SHP77 treated with DMSO at 0.1 percent for 48 hours (cell line): ENCODE data around the gene CRY2.

Experiments
- DNase-seq: peaks from one replicate; lab custom pipeline; 2025; lab: John Stamatoyannopoulos, UW

The CRY2 gene

DNA sequence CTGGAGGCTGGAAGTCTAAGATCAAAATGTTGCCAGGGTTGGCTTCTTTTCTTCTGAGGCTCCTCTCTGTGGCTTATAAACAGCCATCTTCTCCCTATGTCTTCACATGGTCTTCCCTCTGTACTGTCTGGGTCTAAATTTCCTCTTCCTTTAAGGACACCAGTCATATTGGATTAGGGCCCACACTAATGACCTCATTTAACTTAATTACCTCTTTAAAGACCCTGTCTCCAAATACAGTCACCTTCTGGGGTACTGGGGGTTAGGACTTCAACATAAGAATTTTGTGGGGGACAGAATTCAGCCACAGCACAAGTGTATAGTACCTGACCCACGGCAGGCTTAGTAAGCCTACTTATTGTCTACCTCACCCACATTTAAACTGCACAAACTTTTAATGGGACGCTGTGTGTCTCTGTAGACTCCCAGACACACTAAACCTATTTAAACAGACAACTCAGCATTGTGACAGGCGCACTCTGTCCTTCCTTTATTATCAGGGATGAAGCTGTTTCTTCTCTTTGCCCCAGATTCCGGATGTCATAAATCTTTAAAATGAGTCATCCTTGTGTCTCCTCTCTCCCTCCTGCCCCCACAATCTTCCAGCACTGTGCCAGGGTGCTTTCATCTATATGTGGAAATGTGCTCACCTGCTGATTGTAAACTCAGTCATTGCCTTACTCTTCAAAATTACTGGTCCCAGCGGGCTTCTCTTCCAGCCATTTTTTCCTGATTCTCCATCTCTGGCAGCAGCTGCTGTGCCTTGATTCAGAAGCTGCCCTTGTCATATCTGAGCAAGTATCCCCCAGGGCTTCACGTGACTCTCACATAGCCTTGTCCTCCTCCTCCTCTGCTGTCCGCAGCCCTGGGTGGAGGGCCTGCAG lies 32.8 kb downstream of the CRY2 start:
- DNase-seq: peak; percentile 56

- peak; percentile 6 for DNase-seq
Observed at GRCh38 chr11:45880772-45881570, 33.7 kb downstream of the CRY2 start.

DNA sequence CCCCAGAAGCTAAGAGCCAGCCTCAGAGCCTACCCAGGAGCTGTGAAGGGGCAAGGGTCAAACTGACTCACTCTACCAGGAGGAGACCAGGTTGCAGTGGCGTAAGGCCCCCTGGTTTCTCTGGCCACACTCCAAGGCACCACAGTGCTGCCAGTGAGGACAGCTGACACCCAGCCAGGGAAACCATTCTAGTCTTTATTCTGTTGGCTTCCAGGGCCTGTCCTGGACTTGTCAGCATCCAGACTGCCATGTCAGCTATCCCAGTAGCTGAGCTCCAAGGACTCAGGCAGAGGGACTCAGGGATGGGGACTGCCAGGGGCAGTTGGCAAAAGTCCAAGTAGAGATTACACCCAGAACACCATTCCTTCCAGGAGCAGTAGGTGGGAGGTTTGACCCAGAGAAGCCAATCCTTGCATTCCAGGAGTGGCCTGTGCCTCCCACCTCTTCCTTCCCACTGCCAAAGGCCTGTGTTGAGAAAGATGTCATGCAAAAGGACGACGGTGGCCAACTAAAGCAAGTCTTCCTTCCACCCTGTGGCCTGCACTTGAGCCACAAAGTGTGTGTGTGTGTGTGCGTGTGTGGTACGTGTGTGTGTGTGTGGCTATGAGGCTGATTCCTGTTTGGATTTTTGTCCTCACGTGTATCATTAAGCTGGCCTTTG lies 34.6 kb downstream of the CRY2 start:
- no peak for DNase-seq

- no peak for DNase-seq
Observed at GRCh38 chr11:45884596-45885185, 37.4 kb downstream of the CRY2 start.

DNA sequence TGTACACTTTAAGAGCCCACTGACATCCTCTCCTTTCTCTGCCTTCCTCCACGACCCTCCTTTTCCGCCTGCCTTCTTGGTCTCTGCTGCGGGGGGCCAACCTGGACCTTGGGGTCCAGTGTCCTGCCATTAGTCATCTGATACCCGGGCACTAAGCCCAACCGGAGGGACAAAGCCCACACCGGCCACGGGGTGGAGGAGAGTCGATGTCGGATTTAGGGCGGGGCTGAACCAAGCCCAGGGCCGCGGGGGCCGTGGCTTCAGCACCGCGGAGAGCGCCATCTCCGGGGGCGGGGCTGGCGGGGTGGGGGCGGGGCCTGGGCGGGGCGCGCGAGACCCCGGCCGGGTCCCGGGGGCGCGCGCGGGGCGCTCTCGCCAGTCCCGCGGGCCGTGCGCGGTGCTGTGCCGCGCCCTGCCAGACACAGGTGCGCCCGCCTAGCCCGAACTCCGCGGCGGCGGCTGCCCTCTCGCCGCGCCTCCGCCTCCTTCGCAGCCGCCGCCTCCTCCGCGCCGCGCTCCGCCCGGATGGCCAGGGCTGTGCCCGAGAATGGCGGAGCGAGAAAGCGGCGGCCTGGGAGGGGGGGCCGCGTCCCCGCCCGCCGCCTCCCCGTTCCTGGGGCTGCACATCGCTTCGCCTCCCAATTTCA lies 38.1 kb downstream of the CRY2 start, which contains the start of gene MAPK8IP1:
TSS of gene MAPK8IP1 (plus strand) at position 378 of the 647 bp plus-strand sequence. CDS start at position 548, 170 bp downstream.
- peak; percentile 48 for DNase-seq

DNA sequence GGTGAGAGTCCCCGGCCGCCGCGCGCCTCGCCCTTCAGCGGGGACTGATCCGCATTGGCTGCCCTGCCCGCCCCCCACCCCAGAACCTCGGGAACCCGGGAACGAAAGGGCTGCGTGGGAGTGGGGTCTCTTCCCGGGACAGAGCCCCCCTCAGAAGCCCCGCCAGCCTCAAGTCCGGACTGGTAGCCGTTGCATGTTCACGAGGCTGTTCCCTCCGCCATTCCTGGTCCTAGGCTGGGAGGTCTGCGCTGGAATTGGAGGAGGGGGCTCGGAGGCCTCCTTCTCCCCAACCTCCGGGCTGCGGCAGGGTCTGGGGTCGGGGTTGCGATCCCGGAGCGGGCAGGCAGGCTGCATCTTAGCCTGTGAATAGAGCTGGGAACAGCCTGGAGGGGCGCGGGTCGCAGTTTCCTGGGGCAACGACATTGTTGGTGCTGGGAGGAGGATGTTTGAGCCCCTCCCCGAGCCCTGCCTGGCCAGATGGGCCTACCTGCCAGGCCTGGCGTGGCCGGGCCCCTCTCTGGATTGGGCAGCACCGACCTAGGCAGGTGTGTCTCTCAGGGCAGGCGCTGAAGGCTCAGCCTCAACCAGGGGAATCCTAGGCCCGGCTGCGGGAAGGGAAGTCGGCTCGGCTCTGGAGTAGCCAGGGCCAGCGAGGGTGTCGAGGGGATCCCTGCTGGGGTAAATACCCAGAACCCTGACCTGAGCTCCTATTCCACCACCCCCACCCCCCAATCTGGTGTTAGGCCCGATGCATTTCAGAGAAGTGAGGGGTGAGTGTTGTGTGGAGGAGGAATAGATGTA lies 38.8 kb downstream of the CRY2 start:
- no peak for DNase-seq

GRCh38 chr11:45886816-45887520 lies 39.7 kb downstream of the CRY2 start:
- no peak for DNase-seq

GRCh38 chr11:45887587-45887986 lies 40.3 kb downstream of the CRY2 start:
- DNase-seq: no peak

- DNase-seq: no peak
Observed at GRCh38 chr11:45889555-45889954, 42.3 kb downstream of the CRY2 start.

GRCh38 chr11:45889966-45890365 lies 42.7 kb downstream of the CRY2 start:
- no peak for DNase-seq

DNA sequence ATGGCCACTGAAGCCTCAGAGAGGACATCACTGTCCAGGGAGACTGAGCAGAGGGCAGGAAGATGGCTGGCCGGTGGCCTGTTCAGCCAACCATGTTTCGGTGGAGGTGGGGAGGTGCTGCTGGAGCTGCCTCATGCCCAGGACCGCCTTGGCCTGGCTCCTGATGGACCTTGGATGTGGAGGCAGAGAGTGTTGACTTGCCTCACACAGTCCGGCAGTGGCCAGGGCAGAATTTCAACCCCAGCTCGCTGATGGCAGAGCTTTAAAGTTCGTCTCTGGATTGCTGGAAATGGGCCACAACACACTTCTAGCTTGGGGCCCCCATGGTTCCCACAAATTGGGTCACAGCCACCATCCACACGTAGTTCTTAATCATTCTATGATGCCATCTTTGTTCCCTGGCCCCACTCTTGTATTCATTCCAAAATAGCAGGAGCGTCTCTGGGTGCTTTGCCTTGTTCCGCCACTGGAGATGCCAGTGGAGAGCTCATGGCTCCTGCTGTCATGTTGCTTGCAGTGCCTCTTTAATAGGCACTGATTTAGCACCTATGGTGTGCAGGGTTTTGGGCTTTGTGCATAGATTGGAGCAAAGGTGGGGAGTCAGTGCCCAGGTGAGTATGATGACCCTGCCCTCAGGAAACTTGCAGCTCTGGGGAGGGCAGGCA lies 43.7 kb downstream of the CRY2 start:
- DNase-seq: no peak

- DNase-seq: no peak
Observed at GRCh38 chr11:45892856-45893255, 45.6 kb downstream of the CRY2 start.

DNA sequence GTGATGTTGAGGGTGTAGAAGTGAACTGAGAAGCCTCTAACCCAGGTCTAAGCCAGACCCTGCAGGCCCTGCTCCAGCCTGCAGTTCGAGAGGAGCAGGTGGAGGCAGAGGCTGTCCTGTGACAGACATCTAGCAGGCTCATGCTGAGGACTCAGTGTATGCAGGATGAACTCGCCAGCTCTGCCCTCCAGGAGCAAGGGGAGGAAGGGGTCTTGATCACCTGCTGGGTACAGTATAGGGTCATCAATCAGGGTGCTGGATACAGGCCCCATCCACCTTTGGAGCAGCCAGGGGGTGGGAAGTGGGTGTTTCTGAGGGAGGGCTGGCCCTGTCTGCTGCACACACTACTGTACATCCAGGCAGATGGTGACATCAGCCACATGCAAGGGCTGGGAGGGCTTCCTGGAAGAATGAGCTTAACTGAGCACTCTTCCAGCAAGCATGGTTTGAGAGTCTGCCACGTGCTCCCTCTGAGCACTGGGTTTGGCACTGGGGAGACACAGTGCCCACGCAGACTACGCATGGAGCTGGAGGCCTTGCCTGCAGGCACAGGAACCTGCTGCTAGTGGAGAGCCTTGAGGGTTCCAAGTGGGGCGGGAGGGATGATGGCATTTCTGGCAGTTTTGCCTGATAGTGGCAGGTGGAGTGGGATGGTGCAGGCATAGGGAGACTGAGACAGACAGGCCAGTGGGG lies 47.4 kb downstream of the CRY2 start:
- peak; percentile 40 for DNase-seq

DNA sequence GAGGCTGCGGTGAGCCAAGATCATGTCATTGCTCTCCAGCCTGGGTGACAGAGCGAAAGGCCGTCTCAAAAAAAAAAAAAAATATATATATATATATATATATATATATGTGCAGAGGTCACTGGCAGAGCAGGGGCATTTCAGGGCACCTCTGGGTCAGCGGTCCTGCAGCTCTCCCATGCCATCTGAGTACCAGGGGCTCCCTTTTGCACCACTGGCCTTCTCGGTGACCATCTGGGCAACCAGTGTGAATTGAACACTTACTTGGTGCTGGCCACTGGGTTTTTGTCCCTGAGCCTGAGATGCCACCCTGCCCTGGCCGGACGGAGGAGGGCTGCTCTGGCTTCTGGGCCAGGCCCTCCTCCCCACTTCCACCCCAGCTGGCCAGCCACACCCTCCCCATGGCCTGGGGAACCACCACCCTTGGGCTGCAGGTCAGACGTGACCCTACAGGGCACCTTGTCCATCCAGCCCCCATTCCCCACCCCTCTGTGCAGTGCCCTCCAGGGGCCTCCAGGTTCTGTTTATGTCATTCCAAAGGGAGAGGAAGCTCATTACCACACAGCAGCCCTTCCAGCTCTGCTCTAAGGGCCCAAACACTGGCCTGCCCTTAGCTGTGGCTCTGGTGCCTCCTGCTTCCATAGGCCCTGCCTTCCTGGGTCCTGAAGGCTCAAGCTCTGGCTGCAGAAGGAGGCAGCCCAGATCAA lies 48.4 kb downstream of the CRY2 start:
- peak; percentile 6 for DNase-seq

- peak; percentile 82 for DNase-seq
Observed at GRCh38 chr11:45896422-45896984, 49.2 kb downstream of the CRY2 start.

GRCh38 chr11:45897556-45897955 lies 50.3 kb downstream of the CRY2 start:
- peak; percentile 3 for DNase-seq

DNA sequence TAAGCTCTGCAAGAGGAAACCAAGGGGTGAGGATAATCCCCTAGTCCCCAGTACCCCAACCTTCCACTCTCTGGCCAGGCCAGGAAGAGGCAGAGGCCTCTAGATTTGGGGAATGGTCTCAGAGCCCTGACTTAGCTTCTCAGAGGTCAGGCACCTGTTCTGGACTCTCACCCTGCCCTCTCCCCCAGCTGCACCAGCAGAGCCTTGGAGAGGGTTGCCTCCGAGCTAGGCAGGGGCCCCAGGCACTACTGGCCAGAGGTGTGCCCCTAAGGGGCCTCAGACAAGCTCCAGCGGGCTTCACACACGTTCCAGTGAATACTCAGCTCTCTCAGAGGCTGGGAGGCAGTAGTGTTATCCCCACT lies 51.8 kb downstream of the CRY2 start:
- DNase-seq: no peak
